OCI-LY1 (cell line): ENCODE measurements around the gene OR5A2.

Experiments
- H2AFZ ChIP-seq: fragments of 200-600 bp; sonication (generic), shearing (Covaris generic); 2 replicates; pipeline ENCODE4 v1.6.0; 2014; ENCODE audit warnings: antibody characterized with exemption, mild to moderate bottlenecking, low read length
- H3F3A ChIP-seq: fragments of 200-600 bp; sonication (generic), shearing (Covaris generic); 2 replicates; pipeline ENCODE4 v1.6.0; 2014; ENCODE audit warnings: mild to moderate bottlenecking, antibody characterized with exemption, low read length, moderate library complexity; ENCODE audit not compliant: insufficient read depth
- H3K27ac ChIP-seq: fragments of 200-600 bp; sonication (generic); 2 replicates; pipeline ENCODE4 v1.5.1; 2014; ENCODE audit warnings: low read length, mixed run types, mild to moderate bottlenecking, low read depth; ENCODE audit not compliant: poor library complexity, severe bottlenecking
- H3K27me3 ChIP-seq: fragments of 200-600 bp; sonication (generic); 2 replicates; pipeline ENCODE4 v1.6.0; 2014; ENCODE audit warnings: antibody characterized with exemption, mild to moderate bottlenecking, low read length, moderate library complexity; ENCODE audit not compliant: insufficient read depth
- H3K36me3 ChIP-seq: fragments of 200-600 bp; sonication (generic); 2 replicates; pipeline ENCODE4 v1.6.1; 2014; ENCODE audit warnings: mild to moderate bottlenecking, antibody characterized with exemption, low read length, moderate library complexity, mixed read lengths; ENCODE audit not compliant: insufficient read depth
- H3K4me1 ChIP-seq: fragments of 200-600 bp; sonication (generic); 2 replicates; pipeline ENCODE4 v1.5.1; 2014; ENCODE audit warnings: mild to moderate bottlenecking, low read length, moderate library complexity; ENCODE audit not compliant: insufficient read depth, severe bottlenecking
- H3K4me2 ChIP-seq: fragments of 200-600 bp; sonication (generic), shearing (Covaris generic); 2 replicates; pipeline ENCODE4 v1.6.1; 2014; ENCODE audit warnings: low read length
- H3K4me3 ChIP-seq: fragments of 200-600 bp; sonication (generic); 2 replicates; pipeline ENCODE4 v1.5.1; 2014; ENCODE audit warnings: low read length, low read depth, mild to moderate bottlenecking, mixed read lengths; ENCODE audit not compliant: poor library complexity, severe bottlenecking
- H3K79me2 ChIP-seq: fragments of 200-600 bp; shearing (Covaris generic); 2 replicates; pipeline ENCODE4 v1.6.1; 2016; ENCODE audit warnings: mixed run types, low read length, mixed read lengths; ENCODE audit not compliant: insufficient read depth
- H3K9ac ChIP-seq: fragments of 200-600 bp; sonication (generic), shearing (Covaris generic); 2 replicates; pipeline ENCODE4 v1.6.1; 2014; ENCODE audit warnings: mild to moderate bottlenecking, low read length, mixed read lengths
- H3K9me2 ChIP-seq: fragments of 200-600 bp; sonication (generic), shearing (Covaris generic); 2 replicates; pipeline ENCODE4 v1.6.1; 2014; ENCODE audit warnings: low read depth, mild to moderate bottlenecking, low read length, mixed read lengths
- H3K9me3 ChIP-seq: fragments of 200-600 bp; shearing (Covaris generic); 2 replicates; pipeline ENCODE4 v1.6.1; 2014; ENCODE audit warnings: low read length, mixed read lengths
- H4K20me1 ChIP-seq: fragments of 200-600 bp; sonication (generic), shearing (Covaris generic); 2 replicates; pipeline ENCODE4 v1.6.0; 2016; ENCODE audit warnings: mild to moderate bottlenecking, low read length; ENCODE audit not compliant: insufficient read depth
- EZH2 ChIP-seq: fragments of 200-600 bp; sonication (generic), shearing (Covaris generic); IDR thresholded peaks from 2 replicates; pipeline ENCODE4 v1.8.0; 2017; ENCODE audit warnings: borderline replicate concordance, mixed run types, mild to moderate bottlenecking, antibody characterized with exemption, low read length, moderate library complexity, mixed read lengths
- TF ChIP-seq, protein P1 (sequence below): fragments of 200-600 bp; sonication (generic), shearing (Covaris generic); IDR thresholded peaks from 2 replicates; pipeline ENCODE4 v1.5.1; 2017; ENCODE audit warnings: mild to moderate bottlenecking, antibody characterized with exemption, low read length, moderate library complexity, mixed read lengths

OR5A2 gene

GRCh38 chr11:59429924-59430516, 3.8 kb upstream of the OR5A2 start:
- Histone ChIP-seq H3K79me2 (no peaks in the 10 kb centered on the region), H3F3A (no peaks in the 10 kb centered on the region), H3K9me2 (no peaks in the 10 kb centered on the region), H3K9me3 (no peaks in the 10 kb centered on the region), H3K4me1 (no peaks in the 10 kb centered on the region), H3K36me3 (no peaks in the 10 kb centered on the region), H3K9ac (no peak overlapping the region), H4K20me1 (no peaks in the 10 kb centered on the region), H3K27ac (no peak overlapping the region), H3K4me3 (no peak overlapping the region), H3K4me2 (no peak overlapping the region), H3K27me3 (no peaks in the 10 kb centered on the region), H2AFZ (no peak overlapping the region)
- TF ChIP-seq, protein P1, sequence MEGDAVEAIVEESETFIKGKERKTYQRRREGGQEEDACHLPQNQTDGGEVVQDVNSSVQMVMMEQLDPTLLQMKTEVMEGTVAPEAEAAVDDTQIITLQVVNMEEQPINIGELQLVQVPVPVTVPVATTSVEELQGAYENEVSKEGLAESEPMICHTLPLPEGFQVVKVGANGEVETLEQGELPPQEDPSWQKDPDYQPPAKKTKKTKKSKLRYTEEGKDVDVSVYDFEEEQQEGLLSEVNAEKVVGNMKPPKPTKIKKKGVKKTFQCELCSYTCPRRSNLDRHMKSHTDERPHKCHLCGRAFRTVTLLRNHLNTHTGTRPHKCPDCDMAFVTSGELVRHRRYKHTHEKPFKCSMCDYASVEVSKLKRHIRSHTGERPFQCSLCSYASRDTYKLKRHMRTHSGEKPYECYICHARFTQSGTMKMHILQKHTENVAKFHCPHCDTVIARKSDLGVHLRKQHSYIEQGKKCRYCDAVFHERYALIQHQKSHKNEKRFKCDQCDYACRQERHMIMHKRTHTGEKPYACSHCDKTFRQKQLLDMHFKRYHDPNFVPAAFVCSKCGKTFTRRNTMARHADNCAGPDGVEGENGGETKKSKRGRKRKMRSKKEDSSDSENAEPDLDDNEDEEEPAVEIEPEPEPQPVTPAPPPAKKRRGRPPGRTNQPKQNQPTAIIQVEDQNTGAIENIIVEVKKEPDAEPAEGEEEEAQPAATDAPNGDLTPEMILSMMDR: peak; percentile 81
- TF ChIP-seq EZH2: no peak

DNA sequence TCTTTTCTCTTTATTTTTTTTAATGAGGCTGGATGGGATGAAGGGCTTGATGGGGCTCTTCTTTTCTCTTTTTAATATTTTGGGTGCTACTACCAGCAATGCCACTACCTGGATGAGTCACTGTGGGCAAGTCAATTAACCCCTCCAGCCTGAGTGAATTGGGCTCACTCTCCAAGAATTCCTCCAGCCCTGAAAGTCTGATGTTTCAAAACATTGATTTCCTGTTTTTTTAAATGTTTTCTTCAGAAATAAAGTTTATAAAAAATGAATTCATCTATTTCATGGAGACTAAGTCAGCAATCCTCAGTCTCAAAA, 812 bp upstream of the OR5A2 start:
- no peak for TF ChIP-seq EZH2
- TF ChIP-seq, protein P1: no peak
- Histone ChIP-seq H3K27me3 (no peaks in the 10 kb centered on the region), H2AFZ (no peak overlapping the region)

GRCh38 chr11:59425131-59425530, 1.1 kb downstream of the OR5A2 start:
- Histone ChIP-seq H3K36me3 (no peaks in the 10 kb centered on the region), H3K27ac (no peak overlapping the region), H3K9me3 (no peaks in the 10 kb centered on the region), H3K9me2 (no peaks in the 10 kb centered on the region), H2AFZ (no peak overlapping the region), H3K4me2 (no peak overlapping the region), H3K4me1 (no peaks in the 10 kb centered on the region), H3F3A (no peaks in the 10 kb centered on the region), H3K9ac (no peak overlapping the region), H3K4me3 (no peak overlapping the region), H3K27me3 (no peaks in the 10 kb centered on the region), H4K20me1 (no peaks in the 10 kb centered on the region), H3K79me2 (no peaks in the 10 kb centered on the region)
- TF ChIP-seq EZH2: no peak
- TF ChIP-seq, protein P1: no peak

More for the DNA sequence above, 812 bp upstream of the OR5A2 start:
- Histone ChIP-seq H3K79me2 (no peaks in the 10 kb centered on the region), H3F3A (no peaks in the 10 kb centered on the region), H3K9me2 (no peaks in the 10 kb centered on the region), H3K9ac (no peak overlapping the region), H3K27ac (no peak overlapping the region), H3K36me3 (no peaks in the 10 kb centered on the region), H3K9me3 (no peaks in the 10 kb centered on the region), H4K20me1 (no peaks in the 10 kb centered on the region), H3K4me2 (no peak overlapping the region), H3K4me1 (no peaks in the 10 kb centered on the region), H3K4me3 (no peak overlapping the region)
